ENCODE results near the gene CCN5.

GRCh38 chr20:44730441-44730840 is 15.3 kb downstream of the CCN5 start:
- TF ChIP-seq MAX (CRISPR knock-in tag; IDR thresholded peaks at IDR 0.05) = no peak
- no peak for TF ChIP-seq CTCF (IDR thresholded peaks at IDR 0.05)
- no peak for TF ChIP-seq ZNF232 (CRISPR knock-in tag; IDR thresholded peaks at IDR 0.05)
